GM18498 (cell line): Measurements from ENCODE around the gene SNAP25.

ENCODE experiments used
- ATAC-seq: cut with Tn5 transposase; IDR thresholded peaks from one replicate; pipeline ENCODE4 v1.9.1; 2021; ENCODE audit warnings: mild to moderate bottlenecking, moderate library complexity; ENCODE audit not compliant: unreplicated experiment

The SNAP25 gene

DNA sequence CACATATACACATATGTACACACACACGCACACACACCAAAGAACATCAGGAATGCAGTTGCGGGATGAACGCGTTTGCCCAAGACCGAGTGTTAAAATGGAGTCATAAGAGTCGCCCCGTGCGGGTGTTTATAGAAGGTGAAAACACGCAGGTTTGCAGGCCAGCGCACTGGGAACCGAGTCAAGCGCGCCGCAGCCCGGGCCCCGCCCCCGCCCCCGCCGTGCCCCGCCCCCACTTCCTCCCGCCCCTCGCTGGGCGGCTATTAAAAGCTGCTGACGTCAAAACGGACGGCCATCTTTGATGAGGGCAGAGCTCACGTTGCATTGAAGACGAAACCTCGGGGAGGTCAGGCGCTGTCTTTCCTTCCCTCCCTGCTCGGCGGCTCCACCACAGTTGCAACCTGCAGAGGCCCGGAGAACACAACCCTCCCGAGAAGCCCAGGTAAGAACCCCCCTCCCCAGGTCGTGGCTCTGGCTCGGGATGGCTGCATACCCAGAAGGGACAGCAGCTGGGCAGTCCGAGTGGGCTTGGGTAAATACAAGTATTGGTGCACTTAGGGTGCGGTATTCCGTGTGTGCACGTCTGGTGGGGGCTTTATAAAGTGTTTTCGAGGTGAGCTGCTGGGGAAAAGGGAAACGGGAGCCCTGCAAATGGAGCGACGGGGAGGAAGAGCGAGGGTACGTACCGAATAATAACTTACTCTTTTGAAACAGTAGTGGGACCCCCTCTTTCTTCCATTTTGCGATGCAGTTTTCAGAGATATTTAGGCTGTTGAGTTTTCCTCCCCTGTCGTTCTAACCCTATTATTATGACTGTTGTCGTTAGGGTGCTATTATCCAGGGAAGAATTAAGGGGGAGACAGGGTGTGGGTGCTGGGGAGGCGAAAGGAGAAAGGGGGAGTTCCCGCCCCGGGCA, at the start of gene SNAP25:
Gene SNAP25 (plus strand): TSS at position 295 of the 916 bp plus-strand sequence. CDS start 56,662 bp downstream, outside the sequence.
- ATAC-seq = no peak

DNA sequence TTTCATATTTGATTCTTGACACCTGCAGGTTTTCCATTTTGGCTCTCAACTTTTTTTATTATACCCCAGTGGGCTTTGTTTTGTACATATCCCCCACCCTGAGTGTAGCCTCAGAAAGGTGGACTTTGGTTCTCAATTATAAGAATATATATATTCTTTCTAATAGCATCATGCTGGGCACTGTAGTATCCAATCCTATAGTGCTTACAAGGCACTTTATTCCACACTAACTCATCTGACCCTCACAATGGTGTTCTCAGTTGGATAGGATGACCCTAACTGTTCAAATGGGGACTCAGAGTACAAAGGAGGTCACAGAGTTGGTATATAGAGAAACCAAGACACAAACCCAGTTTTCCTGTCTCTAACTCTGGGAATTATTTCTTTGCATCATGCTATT, 48.9 kb upstream of the SNAP25 start:
- no peak for ATAC-seq

DNA sequence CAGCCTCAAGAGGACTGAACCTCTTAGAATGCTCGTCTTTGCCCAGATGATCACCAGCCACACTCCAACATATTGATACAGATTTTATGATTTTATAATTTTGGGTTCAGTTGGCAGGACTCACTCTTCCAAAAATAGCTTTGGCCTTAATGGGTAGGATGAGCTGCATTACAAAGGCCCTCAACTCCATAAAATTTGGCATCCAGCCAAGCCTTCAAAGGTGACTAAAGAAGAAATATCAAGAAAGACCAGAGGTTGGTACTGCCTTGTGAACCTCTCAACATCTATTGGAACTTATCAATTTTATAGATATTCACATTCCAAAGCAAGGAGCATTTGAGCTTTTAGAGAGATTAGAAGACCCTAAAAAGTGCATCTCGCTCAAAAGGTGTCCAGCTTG, 48.4 kb upstream of the SNAP25 start:
- ATAC-seq = no peak

DNA sequence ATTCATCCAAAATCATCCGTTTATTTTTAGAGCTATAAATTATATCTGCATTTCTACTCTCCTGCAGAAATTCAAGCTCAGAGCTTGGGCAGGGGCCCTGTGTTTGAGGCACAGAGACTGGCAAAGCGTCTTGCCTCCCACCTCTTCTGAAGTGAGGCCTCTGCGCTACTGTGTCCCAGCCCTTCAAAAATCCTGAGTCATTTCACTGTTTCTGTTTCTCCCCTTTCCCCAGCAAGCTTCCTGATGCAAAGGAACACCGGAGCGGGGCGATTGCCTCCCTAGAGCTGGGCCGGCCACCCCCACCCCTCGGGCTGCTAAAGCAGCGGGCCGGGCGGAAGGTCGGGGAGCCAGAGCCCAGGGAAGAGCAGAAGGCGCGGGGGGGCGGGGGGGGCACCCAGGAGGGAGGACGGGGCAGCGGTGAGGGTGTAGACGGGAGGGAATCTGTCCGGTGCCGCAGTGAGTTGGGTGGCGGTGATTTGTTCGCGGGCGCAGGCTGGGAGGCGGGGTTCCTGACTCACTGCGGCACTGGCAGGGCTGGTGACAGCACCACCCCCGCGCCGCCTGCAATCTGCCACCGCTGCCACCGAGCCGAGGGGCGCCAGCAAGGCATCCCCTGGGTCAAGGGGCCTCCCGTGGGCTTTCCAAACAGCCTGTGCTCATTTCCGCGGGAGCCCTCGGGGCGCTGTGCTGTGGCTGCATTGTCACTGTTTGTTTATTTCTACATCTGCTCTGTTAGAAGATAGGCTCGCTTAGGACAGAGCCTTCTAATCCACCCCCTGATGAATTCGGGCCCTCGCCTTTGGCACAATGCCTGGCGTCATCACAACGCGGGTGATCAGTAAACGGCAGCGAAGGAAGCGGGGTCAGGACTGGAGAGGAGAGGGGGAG, 46.5 kb upstream of the SNAP25 start:
- no peak for ATAC-seq

DNA sequence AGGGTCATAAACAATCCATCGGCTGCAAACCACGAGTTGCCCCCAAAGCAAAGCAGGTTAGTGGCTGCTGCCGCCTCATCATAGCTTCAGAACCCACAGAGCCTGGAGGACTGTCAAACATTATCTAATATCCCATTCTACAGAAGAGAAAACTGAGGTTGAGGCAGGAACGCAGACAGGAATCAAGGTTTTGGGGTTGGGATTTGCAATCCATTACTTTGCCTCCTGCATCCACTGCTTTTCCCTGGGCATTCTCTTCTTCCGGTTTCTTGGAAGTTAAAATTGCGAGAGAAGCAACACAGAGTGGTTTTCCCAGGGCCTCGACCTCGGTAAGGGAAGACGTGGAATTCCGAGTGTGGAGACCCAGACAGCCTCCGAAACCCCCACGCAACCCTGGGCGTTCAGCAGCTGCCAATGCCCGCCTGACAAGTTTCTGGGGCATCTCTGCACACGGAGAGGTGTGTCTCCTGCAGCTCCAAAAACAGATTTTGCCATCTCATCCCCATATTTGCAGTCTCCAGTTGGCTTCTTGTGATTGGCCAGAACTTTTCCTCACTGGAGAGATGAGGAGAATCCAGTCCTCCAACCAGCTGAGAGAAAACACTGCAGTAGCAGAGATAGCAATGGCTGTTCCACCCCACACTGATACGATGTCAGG, 45.5 kb upstream of the SNAP25 start:
- ATAC-seq = no peak

DNA sequence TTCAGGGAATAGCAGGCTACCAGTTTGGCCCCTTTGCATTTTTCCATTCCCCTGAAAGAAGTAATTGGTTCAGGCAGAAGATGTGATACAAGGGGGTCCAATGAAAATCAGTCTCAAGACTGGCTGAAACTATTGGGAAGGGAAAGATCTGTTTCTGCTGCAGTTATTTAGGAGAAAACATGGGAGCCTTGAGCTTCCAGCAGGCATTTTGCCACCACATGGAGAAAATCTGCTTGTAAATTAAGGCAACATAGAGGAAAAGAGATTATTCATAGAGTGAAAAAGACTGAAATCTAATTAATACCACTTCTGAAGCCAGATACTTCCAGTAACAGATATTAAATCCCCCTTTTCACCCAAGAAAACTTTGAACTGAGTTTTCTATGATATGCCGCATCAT, 44.2 kb upstream of the SNAP25 start:
- no peak for ATAC-seq

DNA sequence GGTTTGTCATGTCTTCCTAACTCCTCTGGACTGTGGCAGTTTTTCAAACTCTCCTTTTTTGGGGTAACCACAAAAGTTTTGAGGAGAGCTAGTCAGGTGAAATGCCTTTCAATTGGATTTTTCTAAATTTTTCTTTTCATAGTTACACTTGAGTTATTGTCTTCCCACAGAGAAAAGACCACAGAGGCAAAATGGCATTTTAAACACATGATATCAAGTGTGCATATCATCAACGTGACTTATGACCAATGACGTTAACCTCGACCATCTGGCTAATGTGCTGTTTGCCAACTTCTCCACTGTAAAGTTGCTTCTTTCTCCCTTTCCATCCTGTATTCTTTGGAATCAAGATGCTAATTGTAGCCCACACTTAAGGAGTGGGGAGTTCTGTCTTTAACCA, 41.3 kb upstream of the SNAP25 start:
- no peak for ATAC-seq

DNA sequence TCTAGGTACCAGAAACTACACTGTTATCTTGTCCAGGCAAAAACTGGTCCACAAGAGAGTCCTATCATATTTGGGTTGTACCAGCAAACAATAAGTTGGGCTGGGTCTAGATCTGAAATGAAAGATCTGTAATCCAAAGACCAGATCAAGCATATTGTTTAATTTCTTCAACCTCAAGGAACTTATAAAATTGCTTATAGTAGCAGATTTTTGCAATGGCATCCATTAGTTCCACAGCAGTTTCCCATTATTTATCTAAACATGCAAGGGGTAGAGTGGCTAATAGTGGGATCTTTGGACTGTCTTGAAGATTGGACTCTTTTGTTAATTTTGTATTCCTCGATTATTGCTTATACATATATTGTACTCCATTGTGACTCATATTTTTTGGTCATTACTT, 40.5 kb upstream of the SNAP25 start:
- no peak for ATAC-seq

DNA sequence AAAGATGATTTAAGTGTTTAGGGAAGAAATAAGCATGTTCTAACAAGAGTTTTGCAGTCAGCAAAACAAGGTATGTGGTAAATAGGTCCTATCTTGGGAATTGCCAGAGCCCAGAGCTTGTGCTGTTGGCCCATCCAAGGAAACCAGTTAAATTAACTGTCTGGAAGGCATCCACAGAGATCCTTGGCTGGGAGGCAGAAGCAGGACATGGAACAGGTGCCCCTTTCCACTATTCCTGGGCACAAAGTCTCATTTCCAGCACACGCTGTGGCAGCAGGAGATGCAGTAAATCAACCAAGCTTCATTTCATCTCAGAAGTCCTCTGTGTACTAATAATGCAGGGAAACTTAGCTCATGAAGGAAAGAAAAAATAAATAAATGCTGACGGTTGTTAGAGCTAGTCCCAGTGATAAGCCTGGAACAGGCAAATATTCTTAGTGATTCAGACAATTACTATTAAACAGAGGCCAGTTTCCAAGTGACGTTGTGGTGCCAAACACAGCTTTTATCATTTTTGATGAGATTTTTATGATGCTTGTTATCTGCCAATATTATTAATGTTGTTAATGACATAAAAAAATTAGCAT, 39.8 kb upstream of the SNAP25 start:
- ATAC-seq = no peak

DNA sequence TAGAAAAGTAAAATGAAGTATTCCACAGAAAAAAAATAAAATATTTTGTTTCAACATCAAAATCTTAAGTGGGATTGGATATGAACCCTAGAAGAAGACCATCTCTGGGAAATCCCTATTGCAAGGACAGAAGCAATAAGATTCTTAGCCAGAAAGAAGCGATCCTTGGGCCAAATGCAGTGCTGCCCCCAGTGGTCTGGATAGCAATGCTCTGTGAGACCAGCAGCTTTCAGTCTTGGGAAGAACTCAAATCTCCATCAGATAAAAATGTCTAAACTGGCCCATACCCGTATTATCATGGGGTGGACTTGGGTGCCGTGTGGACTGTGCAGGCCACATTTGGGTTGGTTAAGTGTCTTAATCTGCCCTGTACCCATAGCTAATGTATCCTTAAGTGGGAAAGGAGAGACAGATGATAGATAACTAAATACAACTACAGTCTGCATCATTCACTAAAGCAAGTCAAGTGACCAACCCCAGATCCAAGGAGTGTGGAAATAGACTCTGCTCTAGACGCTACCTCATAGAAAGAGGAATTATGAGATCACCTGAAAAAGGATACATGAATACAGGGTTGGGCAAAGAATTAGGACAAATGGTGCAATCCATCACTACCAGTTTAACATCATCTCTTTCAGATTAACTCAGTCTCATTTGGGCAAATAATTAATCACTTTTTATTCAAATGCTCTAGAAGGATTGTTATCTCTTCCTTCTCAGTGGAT, 38.9 kb upstream of the SNAP25 start:
- no peak for ATAC-seq

DNA sequence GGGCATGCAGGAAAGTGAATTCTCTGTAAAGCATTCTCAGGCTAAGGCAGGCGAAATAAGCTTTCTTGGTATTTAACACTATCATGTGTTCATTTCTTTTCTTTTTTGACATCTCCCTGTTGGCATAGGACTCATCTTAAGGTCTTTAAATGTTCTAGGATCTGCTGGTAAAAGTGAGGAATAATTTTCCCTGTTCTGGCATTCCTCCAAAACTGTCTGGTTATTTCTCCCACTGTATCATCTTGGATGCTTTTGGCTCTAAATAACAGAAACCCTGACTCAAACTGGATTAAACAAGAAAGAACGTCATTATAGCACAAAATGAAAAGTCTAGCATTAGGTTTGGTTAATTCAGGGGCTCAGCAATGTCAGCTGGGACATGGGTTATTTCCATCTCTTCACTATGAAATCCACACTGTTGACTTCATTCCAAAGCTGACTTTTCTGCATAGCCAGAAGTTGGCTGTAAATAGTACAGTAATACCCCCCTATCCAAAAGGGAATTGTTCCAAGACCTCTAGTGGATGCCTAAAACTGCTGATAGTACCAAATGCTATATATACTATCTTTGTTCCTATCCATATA, 37.9 kb upstream of the SNAP25 start:
- ATAC-seq = no peak

DNA sequence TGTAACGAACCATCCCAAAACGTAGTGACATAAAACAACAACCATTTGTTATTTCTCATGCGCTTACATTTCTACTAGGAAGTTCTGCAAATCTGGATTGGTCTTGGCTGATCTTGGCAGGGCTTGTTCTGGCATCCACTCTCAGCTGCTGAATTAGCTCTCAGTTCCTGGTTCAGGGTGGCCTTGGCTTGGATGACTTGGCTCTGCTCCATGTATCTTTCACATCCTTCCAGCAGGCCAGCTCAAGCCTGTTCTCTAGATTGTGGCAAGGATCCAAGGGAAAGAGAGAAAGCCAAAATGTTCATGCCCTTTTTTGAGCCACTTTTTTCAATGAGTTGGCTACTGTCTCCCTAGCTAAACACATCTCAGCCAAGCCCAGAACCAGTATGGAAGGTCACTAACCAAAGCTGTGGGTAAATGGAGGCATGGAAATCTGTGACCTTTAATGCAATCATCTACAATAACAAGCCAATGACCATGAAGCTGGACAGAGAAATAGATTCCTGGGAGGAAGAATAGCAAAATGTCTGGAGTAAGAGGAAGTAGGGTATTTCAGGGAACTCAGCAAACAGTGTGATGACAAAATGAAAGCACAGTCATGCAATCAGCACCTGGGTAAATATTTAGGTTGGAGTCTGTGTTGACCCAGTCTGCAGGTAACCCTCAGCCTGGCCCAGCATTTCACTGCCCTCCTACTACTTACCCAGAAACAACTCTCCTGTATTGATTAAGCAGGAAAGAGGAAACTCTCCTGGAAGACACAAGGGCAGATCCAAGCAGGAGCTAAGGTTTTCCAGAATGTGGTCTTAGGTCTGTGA, 32.7 kb upstream of the SNAP25 start:
- ATAC-seq = no peak

DNA sequence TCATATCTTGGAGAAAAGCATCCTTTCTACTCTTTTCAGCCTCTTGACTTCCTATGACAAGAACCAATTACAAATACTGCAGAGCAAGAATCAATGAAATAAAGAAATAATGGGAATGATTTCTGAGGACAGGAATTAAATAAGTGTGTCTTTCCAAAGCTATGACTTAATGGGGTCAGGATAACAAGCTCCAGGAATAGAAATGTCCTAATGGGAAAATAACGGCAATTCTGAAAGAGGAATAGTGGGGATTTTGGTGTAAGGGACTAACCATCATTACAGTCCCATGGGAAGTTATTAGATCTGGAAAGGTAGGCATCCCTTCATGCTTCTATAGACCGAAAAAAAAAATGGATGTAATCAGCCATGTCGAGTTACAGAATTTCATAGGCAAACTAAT, 28.2 kb upstream of the SNAP25 start:
- ATAC-seq = no peak

DNA sequence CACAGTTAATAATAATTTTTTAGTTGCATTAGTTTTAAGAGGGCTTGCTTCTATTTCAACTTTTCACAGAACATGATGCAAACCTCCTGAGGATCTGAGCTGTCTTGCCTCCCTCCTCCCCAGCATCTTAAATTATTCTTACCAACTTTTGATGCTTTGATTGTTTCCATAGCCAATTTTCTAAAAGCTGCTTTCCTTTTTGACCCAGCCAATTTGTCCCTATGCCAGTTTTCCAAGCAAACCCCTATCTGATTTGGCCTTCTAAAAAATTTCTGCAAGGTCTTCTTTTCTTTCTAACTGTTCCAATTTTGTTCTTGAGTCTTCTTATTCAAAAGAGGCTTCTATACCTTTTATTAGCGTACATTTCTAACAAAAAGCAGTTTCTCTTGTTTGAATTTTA, 26.5 kb upstream of the SNAP25 start:
- ATAC-seq = no peak

DNA sequence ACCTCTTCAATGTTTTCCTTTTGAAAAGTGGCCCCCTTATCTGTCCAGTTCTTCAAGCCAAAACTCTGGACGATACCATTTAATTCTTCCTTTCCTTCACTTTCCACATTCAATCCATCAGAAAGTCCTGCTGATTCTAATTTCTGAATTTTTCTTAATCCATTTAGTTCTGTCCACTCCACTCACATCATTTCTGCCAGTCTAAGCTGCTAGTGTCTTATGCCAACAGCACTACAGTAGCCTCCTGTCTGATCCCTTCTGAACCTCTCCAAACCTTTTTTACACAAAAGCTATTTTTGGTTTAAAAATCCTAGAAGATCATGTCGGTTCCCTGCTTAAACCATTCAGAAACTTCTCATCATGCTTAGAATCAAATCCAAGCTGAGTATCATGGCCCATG, 24.5 kb upstream of the SNAP25 start:
- no peak for ATAC-seq

DNA sequence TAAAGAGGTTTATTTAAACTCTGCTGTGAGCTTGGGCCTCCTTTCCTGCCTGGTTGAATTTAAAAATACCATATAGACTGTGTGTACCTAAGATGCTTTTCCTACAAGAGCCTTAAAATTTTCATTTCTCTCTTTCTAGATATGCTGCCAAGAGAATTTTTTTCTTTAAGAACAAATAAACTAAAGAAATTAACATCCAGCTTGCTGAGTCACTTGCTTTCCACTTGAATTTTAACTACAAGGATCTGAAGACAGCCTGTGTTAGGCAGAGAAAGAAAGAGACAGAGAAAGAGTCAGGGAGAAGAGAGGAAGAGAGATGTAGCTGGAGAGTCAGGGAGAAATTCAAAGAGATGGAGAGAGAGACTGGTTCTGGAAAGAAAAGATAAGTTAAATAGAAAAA, 18.3 kb upstream of the SNAP25 start:
- ATAC-seq = no peak

DNA sequence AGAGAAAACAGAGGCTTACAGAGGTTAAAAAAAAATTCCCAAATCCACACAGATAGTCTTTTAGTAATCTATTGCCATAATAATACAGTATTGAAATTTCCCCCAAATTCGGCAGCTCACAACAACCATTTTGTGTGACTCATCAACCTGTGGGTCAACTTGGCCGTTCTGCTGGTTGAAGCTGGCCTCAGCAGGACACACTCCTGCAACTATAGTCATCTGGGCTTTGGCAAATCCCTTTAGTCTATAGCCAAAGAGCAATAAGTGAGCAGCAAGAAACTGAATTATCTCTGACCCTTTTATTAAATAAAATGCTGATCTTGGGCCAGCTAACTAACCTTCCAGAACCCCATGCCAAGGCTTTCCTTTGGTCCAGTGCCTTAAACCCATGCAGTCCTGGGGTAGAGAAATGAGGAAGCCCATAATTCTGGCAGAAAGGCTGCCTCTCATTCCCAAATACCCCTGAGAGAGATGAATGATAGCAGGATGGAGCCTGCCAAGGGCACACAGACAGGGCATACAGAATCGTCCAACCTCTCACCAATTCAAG, 17.2 kb upstream of the SNAP25 start:
- no peak for ATAC-seq

DNA sequence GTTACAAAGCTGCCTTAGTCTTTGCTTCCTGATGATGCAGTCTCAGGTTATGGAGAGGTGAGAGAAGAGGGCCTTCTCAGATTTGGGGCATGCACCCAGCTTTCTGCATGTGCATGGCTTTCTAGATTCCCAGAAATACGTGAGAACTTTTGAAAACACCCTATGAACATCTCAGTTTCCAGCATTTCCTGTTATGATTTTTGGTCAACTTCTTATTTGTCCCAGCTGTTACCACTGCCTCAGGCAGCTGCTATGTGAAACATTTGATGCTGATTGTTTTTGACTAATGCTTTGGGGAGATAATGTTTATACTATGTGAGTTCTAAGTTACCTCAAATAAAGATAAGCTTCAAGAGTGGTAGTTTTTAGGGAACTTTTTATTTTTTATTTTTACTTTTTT, 9.5 kb upstream of the SNAP25 start:
- ATAC-seq = no peak

DNA sequence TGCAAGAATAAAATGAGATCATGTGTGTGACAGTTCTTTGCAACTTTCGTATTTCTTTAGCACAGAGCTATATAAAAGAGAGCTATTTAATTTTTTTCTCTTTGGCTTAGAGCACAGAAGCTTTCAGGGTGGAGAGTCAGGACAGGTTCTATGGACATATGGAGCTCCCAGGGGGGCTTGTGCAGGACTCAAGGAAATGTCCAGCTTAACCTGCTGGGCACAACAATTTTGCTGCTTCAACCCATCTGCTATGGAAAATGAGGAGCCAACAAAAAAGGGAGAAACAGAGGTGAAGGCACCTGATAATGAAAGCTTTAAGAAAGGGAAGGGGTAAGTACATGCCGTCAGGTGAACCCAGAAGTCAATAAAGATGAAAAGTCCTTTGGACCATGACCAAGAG, 5.1 kb upstream of the SNAP25 start:
- no peak for ATAC-seq
